CD4-positive, alpha-beta T cell (primary cell): Measurements from ENCODE around the gene MBNL2. TPM values are rescaled to one million over a fixed set of nuclear protein-coding genes. Genes with fewer than 3 reads are reported as not detected.

ENCODE experiments used
- ATAC-seq: fragments of 200-7000 bp; cut with Tn5 transposase; one replicate; pipeline ENCODE4 v1.10.0; 2022; ENCODE audit warnings: mild to moderate bottlenecking; ENCODE audit not compliant: poor library complexity
- CTCF ChIA-PET: fragments of 350-600 bp; sonication (Branson Sonifier 250); formaldehyde crosslinking; loops from one replicate; lab custom pipeline; 2021; ENCODE audit warnings: antibody characterized with exemption, inconsistent platforms; lab: Charles Lee
- POLR2A ChIA-PET: fragments of 350-600 bp; sonication (Branson Sonifier 250); formaldehyde crosslinking; loops from one replicate; lab custom pipeline; 2021; ENCODE audit warnings: antibody characterized with exemption, inconsistent platforms; lab: Charles Lee
- DNase-seq, 14 experiments: peaks; one replicate each; pipeline ENCODE4 v3.0.0-alpha.2; 2013 to 2020; ENCODE audit warnings: mixed read lengths in 2 of 14
- H3K27ac ChIP-seq, 2 donors: one replicate each; pipeline versions ENCODE4 v1.5.1 to v1.7.0; 2013; ENCODE audit warnings: low read length in 2 of 2, low read depth in 1 of 2, mild to moderate bottlenecking in 1 of 2
- H3K27me3 ChIP-seq, 2 experiments: 1 replicate in 1 of 2; 2 replicates in 1 of 2; pipeline versions ENCODE4 v1.6.1 to v1.7.0; 2013; ENCODE audit warnings: low read length in 2 of 2, control low read depth in 1 of 2, mild to moderate bottlenecking in 1 of 2, moderate library complexity in 1 of 2; ENCODE audit not compliant: insufficient read depth in 2 of 2, control insufficient read depth in 1 of 2
- H3K36me3 ChIP-seq: one replicate; pipeline ENCODE4 v1.6.1; 2013; ENCODE audit warnings: low read length, control low read depth; ENCODE audit not compliant: insufficient read depth
- H3K4me1 ChIP-seq: one replicate; pipeline ENCODE4 v1.6.1; 2013; ENCODE audit warnings: low read length, control low read depth; ENCODE audit not compliant: insufficient read depth
- H3K4me3 ChIP-seq: one replicate; pipeline ENCODE4 v1.5.1; 2013; ENCODE audit warnings: mild to moderate bottlenecking, low read length, moderate library complexity
- H3K9me3 ChIP-seq, 2 experiments: 1 replicate in 1 of 2; 2 replicates in 1 of 2; pipeline versions ENCODE4 v1.6.1 to v1.7.0; 2013; ENCODE audit warnings: low read length in 2 of 2, mild to moderate bottlenecking in 2 of 2, control low read depth in 1 of 2, moderate library complexity in 1 of 2; ENCODE audit not compliant: control insufficient read depth in 1 of 2, insufficient read depth in 1 of 2
- H3K27ac Mint-ChIP-seq: one replicate; pipeline ENCODE4 v1.8.0; 2020; ENCODE audit warnings: mixed read lengths
- H3K27me3 Mint-ChIP-seq: one replicate; pipeline ENCODE4 v1.8.0; 2021; ENCODE audit warnings: mixed read lengths
- H3K36me3 Mint-ChIP-seq: one replicate; pipeline ENCODE4 v1.8.0; 2021; ENCODE audit warnings: low read depth, mixed read lengths
- H3K4me1 Mint-ChIP-seq: one replicate; pipeline ENCODE4 v1.8.0; 2021; ENCODE audit warnings: low read depth, mixed read lengths
- H3K4me3 Mint-ChIP-seq: one replicate; pipeline ENCODE4 v1.8.0; 2020; ENCODE audit warnings: mild to moderate bottlenecking, mixed read lengths
- H3K9me3 Mint-ChIP-seq: one replicate; pipeline ENCODE4 v1.8.0; 2020; ENCODE audit warnings: mixed read lengths
- CTCF ChIP-seq: fragments of 200-600 bp; IDR thresholded peaks from one replicate; pipeline ENCODE4 v1.8.0; 2022; ENCODE audit warnings: antibody characterized with exemption, mild to moderate bottlenecking
- intact Hi-C, 2 experiments: fragments of 100-400 bp; cut with DNase I in 1 of 2; cut with micrococcal nuclease in 1 of 2; formaldehyde crosslinking; loops; one replicate each; pipeline versions ENCODE4 v1.15.1 to v1.9.0; 2023 to 2025; cut with DNase I, micrococcal nuclease
- total RNA-seq, 174 experiments: library from RNA in 2 of 174; stranded (reverse) in 2 of 174; gene quantifications; one replicate each; pipeline ENCODE4 v1.2.3 and lab custom pipeline; 2021 to 2026

The MBNL2 gene
- total RNA-seq, 2 experiments from 2014 or later, result 35.9 to 36.0 TPM

- ChIA-PET POLR2A (no interaction called here), CTCF (interaction anchor here (0.6 kb wide), 1 partner anchor 70 kb away, joined by 3 read pairs; no protein-coding TSS in a partner anchor)
- H3K36me3 ChIP-seq, result peaks cover 3% of the 10 kb centered on the region
- DNase-seq (no peak), ATAC-seq (no peak)
- Mint-ChIP-seq H3K27ac (no peak overlapping the region), H3K9me3 (no peaks in the 10 kb centered on the region), H3K4me3 (no peak overlapping the region), H3K36me3 (no peaks in the 10 kb centered on the region), H3K27me3 (no peaks in the 10 kb centered on the region), H3K4me1 (peaks cover 21% of the 10 kb centered on the region)
- H3K4me3 ChIP-seq, result no peak overlapping the region
- H3K27me3 ChIP-seq, result no peaks in the 10 kb centered on the region
- no peak for TF ChIP-seq CTCF
- H3K9me3 ChIP-seq, result no peaks in the 10 kb centered on the region
- intact Hi-C loops, result loop anchor here in 1 of 2 experiments (10.0 kb wide), 1 partner anchor 214 kb away; the partner anchor contains the start of gene MBNL2
- no peak overlapping the region for H3K27ac ChIP-seq
- H3K4me1 ChIP-seq, result peaks cover 3% of the 10 kb centered on the region
Measured at GRCh38 chr13:97438856-97439595, 216.9 kb downstream of the MBNL2 start.

- CTCF ChIA-PET, result no interaction called here
- POLR2A ChIA-PET, result no interaction called here
- H3K9me3 ChIP-seq, result no peaks in the 10 kb centered on the region
Measured at GRCh38 chr13:97440598-97441170, 218.6 kb downstream of the MBNL2 start.

GRCh38 chr13:97441368-97441767 is 219.2 kb downstream of the MBNL2 start:
- POLR2A ChIA-PET, result interaction anchor here (1.0 kb wide), 1 partner anchor 8 kb away, joined by 3 read pairs; no protein-coding TSS in a partner anchor
- H3K9me3 Mint-ChIP-seq, result no peaks in the 10 kb centered on the region
- no peaks in the 10 kb centered on the region for H3K27me3 ChIP-seq
- no peak for DNase-seq
- H3K27ac Mint-ChIP-seq, result no peak overlapping the region
- no peak overlapping the region for H3K4me3 ChIP-seq
- H3K27ac ChIP-seq, result no peak overlapping the region
- no peak for ATAC-seq
- no peak for TF ChIP-seq CTCF
- peaks cover 7% of the 10 kb centered on the region for H3K36me3 Mint-ChIP-seq
- H3K4me3 Mint-ChIP-seq, result no peak overlapping the region
- peaks cover 3% of the 10 kb centered on the region for H3K36me3 ChIP-seq
- H3K4me1 ChIP-seq, result no peaks in the 10 kb centered on the region
- no peaks in the 10 kb centered on the region for H3K27me3 Mint-ChIP-seq
- CTCF ChIA-PET, result no interaction called here
- intact Hi-C loops, result no loop called here
- H3K9me3 ChIP-seq, result no peaks in the 10 kb centered on the region
- peaks cover 5% of the 10 kb centered on the region for H3K4me1 Mint-ChIP-seq

More at GRCh38 chr13:97440598-97441170, 218.6 kb downstream of the MBNL2 start:
- H3K27ac Mint-ChIP-seq, result no peak overlapping the region
- DNase-seq (no peak), ATAC-seq (no peak)
- Histone ChIP-seq H3K27ac (no peak overlapping the region), H3K36me3 (peaks cover 3% of the 10 kb centered on the region), H3K4me3 (no peak overlapping the region), H3K27me3 (no peaks in the 10 kb centered on the region), H3K4me1 (no peaks in the 10 kb centered on the region)
- H3K4me3 Mint-ChIP-seq, result no peak overlapping the region
- H3K4me1 Mint-ChIP-seq, result peaks cover 12% of the 10 kb centered on the region
- intact Hi-C loops, result no loop called here
- no peaks in the 10 kb centered on the region for H3K27me3 Mint-ChIP-seq
- H3K9me3 Mint-ChIP-seq, result no peaks in the 10 kb centered on the region
- no peak for TF ChIP-seq CTCF
- H3K36me3 Mint-ChIP-seq, result peaks cover 4% of the 10 kb centered on the region

Other genes starting within 250 kb of the MBNL2 start
- gene OXGR1, start 227.9 kb upstream of the MBNL2 start, total RNA-seq, result not detected
- 10 to 100 TPM in 1 of 2 experiments, 1 to 10 TPM in 1; 8.2 to 11.1 TPM for gene RAP2A, start 211.8 kb downstream of the MBNL2 start, total RNA-seq